ENCODE results near the gene ADGRE2.

GRCh38 chr19:14746886-14747285, 31.5 kb downstream of the ADGRE2 start:
- TF ChIP-seq CTCF (IDR thresholded peaks at IDR 0.05; ENCODE audit: low read depth, low read length, poor library complexity, severe bottlenecking) (no peak), EZH2phosphoT487 (IDR thresholded peaks at IDR 0.05; ENCODE audit: borderline replicate concordance, low read length) (no peak)

All from DOHH2 (cell line).